Myocyte (in vitro differentiated cells): Measurements from ENCODE around the gene RAB7A. TPM values are rescaled to one million over a fixed set of nuclear protein-coding genes. Genes with fewer than 3 reads are reported as not detected.
"Not testable (repeated sequence)": the region's sequence is repeated elsewhere in the genome, so short reads cannot be mapped to it uniquely, and the experiment has no call there.

ENCODE experiments used
- DNase-seq: peaks from one replicate; pipeline ENCODE4 v3.0.0-alpha.2; 2012; ENCODE audit warnings: low read depth
- total RNA-seq: library from RNA; depleted of rRNA; stranded (reverse); fragments of >200 nt; gene quantifications from 2 replicates; pipeline ENCODE4 v1.2.3, GENCODE V29; 2014

RAB7A gene
- total RNA-seq, 1 donor from 2014 or later: 109 TPM

- no peak for DNase-seq
Measured at GRCh38 chr3:128710816-128711433, 15.1 kb upstream of the RAB7A start.

GRCh38 chr3:128712848-128713247 lies 13.1 kb upstream of the RAB7A start:
- DNase-seq: no peak

- DNase-seq: no peak
Measured at GRCh38 chr3:128714887-128715491, 11.0 kb upstream of the RAB7A start.

- DNase-seq: not testable (repeated sequence)
Measured at GRCh38 chr3:128718892-128719291, 7.1 kb upstream of the RAB7A start.

GRCh38 chr3:128720891-128721290 lies 5.1 kb upstream of the RAB7A start:
- no peak for DNase-seq

GRCh38 chr3:128723477-128723876 lies 2.5 kb upstream of the RAB7A start:
- DNase-seq: no peak

GRCh38 chr3:128725547-128726022 lies 398 bp upstream of the RAB7A start:
- no peak for DNase-seq

GRCh38 chr3:128727059-128727458 lies 1.1 kb downstream of the RAB7A start:
- no peak for DNase-seq

- DNase-seq: no peak
Measured at GRCh38 chr3:128727485-128727884, 1.5 kb downstream of the RAB7A start.

- no peak for DNase-seq
Measured at GRCh38 chr3:128727996-128728395, 2.0 kb downstream of the RAB7A start.

- DNase-seq: not testable (repeated sequence)
Measured at GRCh38 chr3:128728521-128728920, 2.5 kb downstream of the RAB7A start.

- no peak for DNase-seq
Measured at GRCh38 chr3:128730471-128730870, 4.5 kb downstream of the RAB7A start.

GRCh38 chr3:128734523-128735189 lies 8.7 kb downstream of the RAB7A start:
- no peak for DNase-seq

- no peak for DNase-seq
Measured at GRCh38 chr3:128735287-128735686, 9.3 kb downstream of the RAB7A start.

GRCh38 chr3:128735884-128736283 lies 9.9 kb downstream of the RAB7A start:
- DNase-seq: no peak

GRCh38 chr3:128736601-128737000 lies 10.6 kb downstream of the RAB7A start:
- DNase-seq: no peak

- DNase-seq: no peak
Measured at GRCh38 chr3:128740621-128741020, 14.6 kb downstream of the RAB7A start.

- no peak for DNase-seq
Measured at GRCh38 chr3:128742821-128743594, 17.0 kb downstream of the RAB7A start.

- no peak for DNase-seq
Measured at GRCh38 chr3:128745742-128746141, 19.8 kb downstream of the RAB7A start.

GRCh38 chr3:128746881-128747280 lies 20.9 kb downstream of the RAB7A start:
- DNase-seq: no peak

- no peak for DNase-seq
Measured at GRCh38 chr3:128748557-128748956, 22.6 kb downstream of the RAB7A start.

GRCh38 chr3:128749035-128749434 lies 23.1 kb downstream of the RAB7A start:
- no peak for DNase-seq
